Measurements from ENCODE around the gene MMRN2.
"Not testable (repeated sequence)": the region's sequence is repeated elsewhere in the genome, so short reads cannot be mapped to it uniquely, and the experiment has no call there.

Gene MMRN2

DNA sequence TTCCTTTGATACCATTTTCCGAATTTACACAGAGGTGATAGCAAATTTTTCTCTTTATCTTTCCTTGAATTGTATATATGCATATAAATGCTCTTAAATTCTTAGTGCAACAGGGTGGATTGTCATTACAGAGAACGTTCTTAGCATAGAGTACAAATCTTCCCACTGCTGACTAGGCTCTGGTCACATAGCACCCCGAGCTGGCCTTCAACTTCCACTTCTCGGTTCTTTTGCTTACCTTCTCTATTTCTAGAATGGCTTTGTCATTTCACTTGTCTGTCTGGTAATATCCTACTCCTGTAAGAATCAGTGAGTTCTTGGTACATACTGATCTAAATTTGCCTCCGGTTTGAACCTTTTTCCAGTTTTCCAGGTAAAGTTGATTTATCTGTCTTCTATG is 24.3 kb upstream of the MMRN2 start:
- no peak for FAIRE-seq
- no peak for DNase-seq (ENCODE audit: insufficient read length, low spot score)
- TF ChIP-seq, protein P1, sequence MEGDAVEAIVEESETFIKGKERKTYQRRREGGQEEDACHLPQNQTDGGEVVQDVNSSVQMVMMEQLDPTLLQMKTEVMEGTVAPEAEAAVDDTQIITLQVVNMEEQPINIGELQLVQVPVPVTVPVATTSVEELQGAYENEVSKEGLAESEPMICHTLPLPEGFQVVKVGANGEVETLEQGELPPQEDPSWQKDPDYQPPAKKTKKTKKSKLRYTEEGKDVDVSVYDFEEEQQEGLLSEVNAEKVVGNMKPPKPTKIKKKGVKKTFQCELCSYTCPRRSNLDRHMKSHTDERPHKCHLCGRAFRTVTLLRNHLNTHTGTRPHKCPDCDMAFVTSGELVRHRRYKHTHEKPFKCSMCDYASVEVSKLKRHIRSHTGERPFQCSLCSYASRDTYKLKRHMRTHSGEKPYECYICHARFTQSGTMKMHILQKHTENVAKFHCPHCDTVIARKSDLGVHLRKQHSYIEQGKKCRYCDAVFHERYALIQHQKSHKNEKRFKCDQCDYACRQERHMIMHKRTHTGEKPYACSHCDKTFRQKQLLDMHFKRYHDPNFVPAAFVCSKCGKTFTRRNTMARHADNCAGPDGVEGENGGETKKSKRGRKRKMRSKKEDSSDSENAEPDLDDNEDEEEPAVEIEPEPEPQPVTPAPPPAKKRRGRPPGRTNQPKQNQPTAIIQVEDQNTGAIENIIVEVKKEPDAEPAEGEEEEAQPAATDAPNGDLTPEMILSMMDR (IDR thresholded peaks at IDR 0.05; ENCODE audit: insufficient read depth, missing control alignments), result no peak

DNA sequence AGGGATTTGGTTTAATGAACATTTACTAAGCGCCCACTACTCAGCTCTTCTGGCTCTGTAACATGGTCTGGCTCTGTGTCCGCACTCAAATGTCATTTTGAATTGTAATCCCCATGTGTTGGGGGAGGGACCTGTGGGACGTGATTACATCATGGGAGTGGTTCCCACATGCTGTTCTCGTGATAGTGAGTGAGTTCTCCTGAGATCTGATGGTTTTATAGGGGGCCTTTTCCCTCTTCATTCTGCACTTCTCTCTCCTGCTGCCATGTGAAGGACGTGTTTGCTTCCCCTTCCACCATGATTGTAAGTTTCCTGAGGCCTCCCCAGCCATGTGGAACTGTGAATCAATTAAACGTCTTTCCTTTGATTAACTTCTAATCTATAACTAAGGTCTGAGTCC is 23.6 kb upstream of the MMRN2 start:
- FAIRE-seq; DNase-seq (ENCODE audit: insufficient read length, low spot score): not testable (repeated sequence)

DNA sequence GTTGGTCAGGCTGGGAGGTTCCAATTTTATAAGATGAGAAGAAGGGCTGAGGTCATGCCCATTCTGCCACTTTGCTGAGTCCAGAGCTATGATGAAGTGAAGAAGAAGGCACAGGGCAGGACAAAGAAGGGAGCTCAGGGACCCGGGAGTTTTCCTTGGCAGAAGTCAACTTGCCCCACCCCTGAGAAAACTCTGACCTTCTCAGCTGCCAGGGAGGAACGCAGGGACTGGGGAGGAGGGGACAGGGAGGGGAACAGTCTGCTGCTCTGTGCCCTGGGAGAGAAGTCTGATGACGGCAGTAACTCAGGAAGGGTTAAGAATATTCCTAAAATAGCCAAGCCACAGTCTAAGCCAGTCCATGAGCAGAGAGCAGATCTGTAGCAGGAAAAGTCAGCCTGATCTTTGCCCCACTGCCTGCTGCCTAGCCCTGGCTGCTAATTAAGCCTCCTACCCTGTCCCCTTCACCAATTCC is 22.6 kb upstream of the MMRN2 start:
- TF ChIP-seq, protein P1 (IDR thresholded peaks at IDR 0.05; ENCODE audit: insufficient read depth, missing control alignments), result no peak
- no peak for FAIRE-seq
- DNase-seq (ENCODE audit: insufficient read length, low spot score), result no peak

DNA sequence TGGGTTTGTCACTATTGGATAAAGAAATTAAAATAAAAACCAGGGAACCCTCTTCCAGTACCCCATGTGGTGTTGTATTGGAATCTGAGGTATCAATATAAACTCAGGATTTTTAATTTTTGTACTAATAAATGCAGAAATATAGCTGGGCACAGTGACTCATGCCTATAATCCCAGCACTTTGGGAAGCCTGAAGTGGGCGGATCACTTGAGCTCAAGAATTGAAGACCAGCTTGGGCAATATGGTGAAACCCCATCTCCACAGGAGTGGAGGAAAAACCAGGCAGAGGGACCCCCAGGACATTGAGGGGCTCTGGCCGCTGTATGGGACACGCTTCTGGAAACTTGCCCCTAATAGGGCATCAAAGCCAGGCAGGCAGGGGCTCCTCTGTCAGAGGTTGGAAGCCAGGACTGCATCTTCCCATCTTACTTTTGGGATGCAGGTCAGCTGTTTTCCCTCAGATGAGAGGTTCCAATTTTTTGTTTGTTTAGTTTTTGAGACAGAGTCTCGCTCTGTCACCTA is 21.9 kb upstream of the MMRN2 start:
- DNase-seq (ENCODE audit: insufficient read length, low spot score) (no peak), FAIRE-seq (no peak)
- TF ChIP-seq, protein P1 (IDR thresholded peaks at IDR 0.05; ENCODE audit: insufficient read depth, missing control alignments), result no peak

DNA sequence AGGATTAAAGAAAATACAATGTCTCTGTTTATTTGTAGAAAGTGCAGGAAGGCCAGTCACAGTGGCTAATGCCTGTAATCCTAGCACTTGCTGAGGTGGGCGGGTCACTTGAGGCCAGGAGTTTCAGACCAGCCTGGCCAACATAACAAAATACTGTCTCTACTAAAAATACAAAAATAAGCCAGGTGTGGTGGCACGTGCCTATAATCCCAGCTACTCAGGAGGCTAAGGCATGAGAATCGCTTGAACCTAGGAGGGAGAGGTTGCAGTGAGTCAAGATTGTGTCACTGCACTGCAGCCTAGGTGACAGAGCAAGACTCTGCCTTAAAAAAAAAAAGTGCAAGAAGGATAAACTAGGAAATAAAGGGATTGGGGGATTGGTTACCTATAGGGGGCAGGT is 21.0 kb upstream of the MMRN2 start:
- FAIRE-seq; DNase-seq (ENCODE audit: insufficient read length, low spot score): not testable (repeated sequence)

DNA sequence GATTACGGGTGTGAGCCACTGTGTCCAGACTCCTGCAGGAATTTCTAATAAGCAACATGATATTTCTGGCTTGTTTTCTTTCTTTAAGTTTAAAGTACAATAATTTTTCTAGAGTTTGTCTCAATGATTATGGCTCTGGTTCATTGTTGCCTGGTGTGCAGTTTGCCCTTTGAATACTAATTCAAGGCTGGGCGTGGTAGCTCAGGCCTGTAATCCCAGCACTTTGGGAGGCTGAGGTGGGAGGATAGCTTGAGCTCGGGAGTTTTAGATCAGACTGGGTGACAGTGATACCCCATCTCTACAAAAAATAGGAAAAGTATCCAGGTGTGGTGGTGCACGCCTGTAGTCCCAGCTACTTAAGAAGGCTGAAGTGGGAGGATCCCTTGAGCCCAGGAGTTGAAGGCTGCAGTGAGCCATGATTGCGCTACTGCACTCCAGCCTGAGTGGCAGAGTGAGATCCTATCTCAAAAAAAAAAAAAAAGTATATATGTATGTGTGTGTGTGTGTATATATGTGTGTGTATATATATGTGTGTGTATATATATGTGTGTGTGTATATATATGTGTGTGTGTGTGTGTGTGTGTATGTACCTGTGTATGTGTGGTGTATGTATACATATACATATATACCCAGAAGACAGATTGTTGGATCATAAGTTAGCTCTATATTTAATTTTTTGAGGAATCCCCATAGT is 19.1 kb upstream of the MMRN2 start:
- DNase-seq (ENCODE audit: insufficient read length, low spot score) (no peak), FAIRE-seq (no peak)
- TF ChIP-seq, protein P1 (IDR thresholded peaks at IDR 0.05; ENCODE audit: insufficient read depth, missing control alignments), result no peak

DNA sequence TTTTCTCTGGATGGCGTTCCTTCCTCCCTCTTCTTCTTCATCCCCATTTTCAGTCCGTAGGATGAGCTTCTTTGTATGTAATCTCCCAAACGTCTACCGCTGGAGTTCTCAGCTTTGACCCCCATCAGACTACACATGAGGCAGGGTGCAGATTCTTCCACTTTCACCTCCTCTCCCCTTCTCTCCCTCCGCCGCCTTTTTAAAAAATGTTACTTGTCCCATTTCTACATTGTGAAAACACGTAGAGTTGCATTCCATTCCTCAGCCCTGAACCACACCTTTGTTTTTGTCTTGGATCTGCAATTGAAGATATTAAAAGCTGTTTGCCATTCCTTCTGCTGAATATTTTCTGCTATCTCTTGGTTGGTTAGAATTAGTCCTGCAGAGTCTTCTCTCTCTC is 17.1 kb upstream of the MMRN2 start:
- TF ChIP-seq, protein P1 (IDR thresholded peaks at IDR 0.05; ENCODE audit: insufficient read depth, missing control alignments), result no peak
- no peak for FAIRE-seq
- DNase-seq (ENCODE audit: insufficient read length, low spot score), result no peak

DNA sequence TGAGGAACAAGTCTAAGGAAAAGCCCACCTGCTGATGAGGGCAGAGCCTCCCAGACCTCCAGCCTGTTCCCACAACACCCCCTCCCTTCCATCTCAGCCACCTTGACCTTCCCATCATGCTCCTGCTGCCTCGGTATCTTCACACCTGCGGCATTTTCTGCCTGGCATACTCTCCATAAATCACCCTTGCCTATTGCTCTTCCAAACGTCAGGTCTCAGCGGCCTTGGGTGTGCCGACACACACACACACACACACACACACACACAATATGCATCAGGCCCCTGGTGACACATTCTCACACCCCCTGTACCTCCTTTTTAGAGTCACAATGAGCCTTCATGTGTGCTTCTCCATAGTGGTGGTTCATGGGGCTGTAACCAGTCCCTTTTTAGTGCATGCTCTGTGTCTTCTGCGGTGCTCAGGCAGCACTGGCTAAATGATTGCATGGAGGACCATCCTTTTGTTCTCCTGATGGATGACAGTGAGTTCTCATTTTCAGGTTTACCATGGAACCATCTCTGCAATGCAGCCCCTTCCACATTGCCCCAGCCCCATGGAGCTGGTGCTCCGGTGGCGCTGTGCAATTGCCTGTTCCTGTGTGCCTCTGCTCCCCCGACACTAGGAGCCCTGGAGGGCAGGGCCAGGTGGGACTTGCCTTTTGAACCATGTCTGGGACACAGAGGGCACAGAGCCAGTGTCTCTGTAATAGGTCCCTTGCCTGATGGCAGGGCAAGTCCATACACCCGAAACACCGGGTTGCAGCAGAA is 15.4 kb upstream of the MMRN2 start:
- no peak for FAIRE-seq
- TF ChIP-seq, protein P1 (IDR thresholded peaks at IDR 0.05; ENCODE audit: insufficient read depth, missing control alignments), result no peak
- DNase-seq (ENCODE audit: insufficient read length, low spot score), result no peak
